Activated T-helper 1 cell treated with anti-CD3 and anti-CD28 coated beads, Interleukin-12 subunit alpha, Interleukin-12 subunit beta, Interleukin-2, Interleukin-4 antibody, amounts not matched to agents 30 ng/mL and 10 ng/mL and 1 ng/mL, durations not matched to agents 14 hours and 24 hours and 36 hours (primary cell): ENCODE data around the gene COL4A4. TPM values are rescaled to one million over a fixed set of nuclear protein-coding genes. Genes with fewer than 3 reads are reported as not detected.

Experiments
- DNase-seq: peaks from one replicate; pipeline ENCODE4 v3.0.0; 2021; ENCODE audit warnings: low spot score
- H3K27ac Mint-ChIP-seq: one replicate; pipeline ENCODE4 v1.8.0; 2021; ENCODE audit warnings: mild to moderate bottlenecking, mixed read lengths
- H3K27me3 Mint-ChIP-seq: one replicate; pipeline ENCODE4 v1.8.0; 2022; ENCODE audit warnings: mild to moderate bottlenecking, moderate library complexity, mixed read lengths; ENCODE audit not compliant: insufficient read depth
- H3K36me3 Mint-ChIP-seq: one replicate; pipeline ENCODE4 v1.8.0; 2021; ENCODE audit warnings: low read depth, mixed read lengths
- H3K4me1 Mint-ChIP-seq: one replicate; pipeline ENCODE4 v1.8.0; 2021; ENCODE audit warnings: low read depth, mixed read lengths
- H3K4me3 Mint-ChIP-seq: one replicate; pipeline ENCODE4 v1.8.0; 2021; ENCODE audit warnings: mild to moderate bottlenecking, moderate library complexity, mixed read lengths
- H3K9me3 Mint-ChIP-seq: one replicate; pipeline ENCODE4 v1.8.0; 2021; ENCODE audit warnings: mixed read lengths
- intact Hi-C: fragments of 100-400 bp; cut with micrococcal nuclease; formaldehyde crosslinking; loops from one replicate; pipeline ENCODE4 v1.15.1; 2024
- total RNA-seq: library from RNA; stranded (reverse); gene quantifications from 2 replicates; pipeline ENCODE4 v1.2.3, GENCODE V29; 2022

The COL4A4 gene
- total RNA-seq: not detected in 2 replicates

- Mint-ChIP-seq H3K9me3 (no peaks in the 10 kb centered on the region), H3K4me3 (peak within 1 kb of the TSS; percentile 62), H3K27ac (no peak within 1 kb of the TSS), H3K4me1 (no peaks in the 10 kb centered on the region), H3K27me3 (peaks cover 39% of the 10 kb centered on the region), H3K36me3 (no peaks in the 10 kb centered on the region)
- DNase-seq: no peak
- intact Hi-C loops: no loop called here
Measured at GRCh38 chr2:227163998-227164762, at the start of gene COL4A4, which contains the start of gene COL4A3. Gene COL4A4, minus strand, starts transcription at chr2:227164205. Its CDS starts 16,722 bp downstream, at chr2:227147483. Gene COL4A3, plus strand, starts transcription at chr2:227164624. Its CDS starts 103 bp downstream, at chr2:227164727.

GRCh38 chr2:227207573-227207972 lies 43.6 kb upstream of the COL4A4 start:
- H3K27me3 Mint-ChIP-seq: no peaks in the 10 kb centered on the region
- H3K9me3 Mint-ChIP-seq: no peaks in the 10 kb centered on the region
- no peak overlapping the region for H3K4me3 Mint-ChIP-seq
- no peaks in the 10 kb centered on the region for H3K4me1 Mint-ChIP-seq
- no peak overlapping the region for H3K27ac Mint-ChIP-seq
- intact Hi-C loops: no loop called here
- no peak for DNase-seq
- no peaks in the 10 kb centered on the region for H3K36me3 Mint-ChIP-seq

GRCh38 chr2:227206406-227206805 lies 42.4 kb upstream of the COL4A4 start:
- intact Hi-C loops: no loop called here
- H3K27me3 Mint-ChIP-seq: no peaks in the 10 kb centered on the region
- no peak overlapping the region for H3K27ac Mint-ChIP-seq
- no peak for DNase-seq
- no peaks in the 10 kb centered on the region for H3K4me1 Mint-ChIP-seq
- H3K9me3 Mint-ChIP-seq: no peaks in the 10 kb centered on the region
- no peaks in the 10 kb centered on the region for H3K36me3 Mint-ChIP-seq
- H3K4me3 Mint-ChIP-seq: no peak overlapping the region

GRCh38 chr2:227205701-227206100 lies 41.7 kb upstream of the COL4A4 start:
- no peak for DNase-seq
- Mint-ChIP-seq H3K27me3 (no peaks in the 10 kb centered on the region), H3K27ac (no peak overlapping the region), H3K4me1 (no peaks in the 10 kb centered on the region), H3K36me3 (no peaks in the 10 kb centered on the region), H3K4me3 (no peak overlapping the region), H3K9me3 (no peaks in the 10 kb centered on the region)
- intact Hi-C loops: no loop called here

- Mint-ChIP-seq H3K9me3 (no peaks in the 10 kb centered on the region), H3K27me3 (no peaks in the 10 kb centered on the region), H3K4me3 (no peak overlapping the region), H3K36me3 (no peaks in the 10 kb centered on the region), H3K27ac (no peak overlapping the region), H3K4me1 (no peaks in the 10 kb centered on the region)
- DNase-seq: no peak
- intact Hi-C loops: no loop called here
Measured at GRCh38 chr2:227204452-227204851, 40.4 kb upstream of the COL4A4 start.

GRCh38 chr2:227201771-227202170 lies 37.8 kb upstream of the COL4A4 start:
- no peaks in the 10 kb centered on the region for H3K4me1 Mint-ChIP-seq
- no peaks in the 10 kb centered on the region for H3K9me3 Mint-ChIP-seq
- no peaks in the 10 kb centered on the region for H3K27me3 Mint-ChIP-seq
- no peaks in the 10 kb centered on the region for H3K36me3 Mint-ChIP-seq
- intact Hi-C loops: no loop called here
- no peak overlapping the region for H3K27ac Mint-ChIP-seq
- no peak overlapping the region for H3K4me3 Mint-ChIP-seq
- no peak for DNase-seq

GRCh38 chr2:227198866-227199265 lies 34.9 kb upstream of the COL4A4 start:
- no peaks in the 10 kb centered on the region for H3K36me3 Mint-ChIP-seq
- intact Hi-C loops: no loop called here
- peaks cover under 1% of the 10 kb centered on the region for H3K27me3 Mint-ChIP-seq
- H3K9me3 Mint-ChIP-seq: no peaks in the 10 kb centered on the region
- H3K4me3 Mint-ChIP-seq: no peak overlapping the region
- no peak overlapping the region for H3K27ac Mint-ChIP-seq
- no peaks in the 10 kb centered on the region for H3K4me1 Mint-ChIP-seq
- no peak for DNase-seq

GRCh38 chr2:227194219-227194618 lies 30.2 kb upstream of the COL4A4 start:
- Mint-ChIP-seq H3K9me3 (no peaks in the 10 kb centered on the region), H3K27me3 (peaks cover 6% of the 10 kb centered on the region)
- intact Hi-C loops: no loop called here

GRCh38 chr2:227192491-227192890 lies 28.5 kb upstream of the COL4A4 start:
- DNase-seq: no peak
- no peak overlapping the region for H3K27ac Mint-ChIP-seq
- no peaks in the 10 kb centered on the region for H3K36me3 Mint-ChIP-seq
- intact Hi-C loops: no loop called here
- peaks cover 11% of the 10 kb centered on the region for H3K27me3 Mint-ChIP-seq
- H3K4me3 Mint-ChIP-seq: no peak overlapping the region
- no peaks in the 10 kb centered on the region for H3K4me1 Mint-ChIP-seq
- H3K9me3 Mint-ChIP-seq: no peaks in the 10 kb centered on the region

More at GRCh38 chr2:227194219-227194618, 30.2 kb upstream of the COL4A4 start:
- no peak for DNase-seq
- no peaks in the 10 kb centered on the region for H3K36me3 Mint-ChIP-seq
- no peak overlapping the region for H3K27ac Mint-ChIP-seq
- H3K4me3 Mint-ChIP-seq: no peak overlapping the region
- no peaks in the 10 kb centered on the region for H3K4me1 Mint-ChIP-seq

- H3K4me1 Mint-ChIP-seq: no peaks in the 10 kb centered on the region
- H3K36me3 Mint-ChIP-seq: no peaks in the 10 kb centered on the region
- no peak for DNase-seq
- H3K27me3 Mint-ChIP-seq: peaks cover 11% of the 10 kb centered on the region
- no peak overlapping the region for H3K4me3 Mint-ChIP-seq
- no peaks in the 10 kb centered on the region for H3K9me3 Mint-ChIP-seq
- intact Hi-C loops: no loop called here
- H3K27ac Mint-ChIP-seq: no peak overlapping the region
Measured at GRCh38 chr2:227191367-227191766, 27.4 kb upstream of the COL4A4 start.

GRCh38 chr2:227188292-227188691 lies 24.3 kb upstream of the COL4A4 start:
- intact Hi-C loops: no loop called here
- Mint-ChIP-seq H3K4me1 (no peaks in the 10 kb centered on the region), H3K27ac (no peak overlapping the region), H3K36me3 (no peaks in the 10 kb centered on the region), H3K9me3 (no peaks in the 10 kb centered on the region), H3K27me3 (peaks cover 9% of the 10 kb centered on the region), H3K4me3 (no peak overlapping the region)
- no peak for DNase-seq

GRCh38 chr2:227186751-227187150 lies 22.7 kb upstream of the COL4A4 start:
- no peaks in the 10 kb centered on the region for H3K36me3 Mint-ChIP-seq

GRCh38 chr2:227185615-227186232 lies 21.7 kb upstream of the COL4A4 start:
- no peak overlapping the region for H3K27ac Mint-ChIP-seq
- H3K9me3 Mint-ChIP-seq: no peaks in the 10 kb centered on the region
- H3K27me3 Mint-ChIP-seq: peaks cover 7% of the 10 kb centered on the region
- no peak overlapping the region for H3K4me3 Mint-ChIP-seq
- DNase-seq: no peak
- no peaks in the 10 kb centered on the region for H3K36me3 Mint-ChIP-seq
- no peaks in the 10 kb centered on the region for H3K4me1 Mint-ChIP-seq
- intact Hi-C loops: no loop called here

More at GRCh38 chr2:227186751-227187150, 22.7 kb upstream of the COL4A4 start:
- Mint-ChIP-seq H3K4me1 (no peaks in the 10 kb centered on the region), H3K9me3 (no peaks in the 10 kb centered on the region), H3K27me3 (peaks cover 9% of the 10 kb centered on the region), H3K4me3 (no peak overlapping the region), H3K27ac (no peak overlapping the region)
- no peak for DNase-seq
- intact Hi-C loops: no loop called here
